Peyer's patch (tissue), 4 donors: ENCODE measurements around the gene LAMA4. TPM values are rescaled to one million over a fixed set of nuclear protein-coding genes. Genes with fewer than 3 reads are reported as not detected.

Source experiments
- DNase-seq, 3 donors: peaks; one replicate each; pipeline ENCODE4 v3.0.0-alpha.2; 2017 to 2019
- H3K27ac ChIP-seq, 4 donors: fragments of 200-600 bp; sonication (generic); one replicate each; pipeline ENCODE4 v1.5.1; 2016 to 2019
- H3K27me3 ChIP-seq, 2 donors: fragments of 200-600 bp; sonication (generic); one replicate each; pipeline ENCODE4 v1.5.1; 2019
- H3K36me3 ChIP-seq, 3 donors: fragments of 200-600 bp; sonication (generic); one replicate each; pipeline ENCODE4 v1.5.1; 2016 to 2019
- H3K4me1 ChIP-seq, 4 donors: fragments of 200-600 bp; sonication (generic); one replicate each; pipeline ENCODE4 v1.5.1; 2016 to 2019
- H3K4me3 ChIP-seq, 4 donors: fragments of 200-600 bp; sonication (generic); 1 replicate in 3 of 4; 2 replicates in 1 of 4; pipeline ENCODE4 v1.5.1; 2016 to 2019; ENCODE audit warnings: mild to moderate bottlenecking in 1 of 4
- H3K9me3 ChIP-seq, 4 donors: fragments of 200-600 bp; sonication (generic); one replicate each; pipeline ENCODE4 v1.5.1; 2016 to 2019; ENCODE audit warnings: mild to moderate bottlenecking in 1 of 4
- CTCF ChIP-seq, 6 experiments: fragments of 450-650 bp in 4 of 6; fragments of 200-600 bp in 2 of 6; sonication (generic) in 1 of 6; IDR thresholded peaks; one replicate each; pipeline ENCODE4 v1.5.1; 2017 to 2019; ENCODE audit warnings: antibody characterized with exemption in 6 of 6, mild to moderate bottlenecking in 3 of 6, moderate library complexity in 1 of 6
- POLR2A ChIP-seq, 2 donors: fragments of 450-650 bp; IDR thresholded peaks; one replicate each; pipeline ENCODE4 v1.5.1; 2017; ENCODE audit warnings: antibody characterized with exemption in 2 of 2, mild to moderate bottlenecking in 2 of 2, moderate library complexity in 2 of 2
- total RNA-seq, 4 donors: library from RNA; depleted of rRNA; stranded (reverse); fragments of >200 nt; gene quantifications; one replicate each; pipeline ENCODE4 v1.1.0, GENCODE V29; 2016

LAMA4 gene
- total RNA-seq, 4 donors from 2014 or later: 10.0 to 99.0 (median 28.9) TPM

GRCh38 chr6:112288475-112288874 lies 34.1 kb upstream of the LAMA4 start:
- Histone ChIP-seq H3K27ac (peak overlapping the region in 1 of 4 donors; percentile 59), H3K36me3 (no peaks in the 10 kb centered on the region), H3K4me1 (no peaks in the 10 kb centered on the region), H3K27me3 (no peaks in the 10 kb centered on the region), H3K9me3 (no peaks in the 10 kb centered on the region), H3K4me3 (no peak overlapping the region)
- TF ChIP-seq CTCF (IDR thresholded peaks at IDR 0.05): no peak
- TF ChIP-seq POLR2A (IDR thresholded peaks at IDR 0.05): no peak
- no peak for DNase-seq

GRCh38 chr6:112287577-112288225 lies 33.3 kb upstream of the LAMA4 start:
- no peak for TF ChIP-seq CTCF (IDR thresholded peaks at IDR 0.05)
- no peak for TF ChIP-seq POLR2A (IDR thresholded peaks at IDR 0.05)
- no peak for DNase-seq
- no peak overlapping the region for H3K4me3 ChIP-seq
- H3K4me1 ChIP-seq: no peaks in the 10 kb centered on the region
- no peaks in the 10 kb centered on the region for H3K9me3 ChIP-seq
- no peaks in the 10 kb centered on the region for H3K36me3 ChIP-seq
- H3K27ac ChIP-seq: no peak overlapping the region
- no peaks in the 10 kb centered on the region for H3K27me3 ChIP-seq

GRCh38 chr6:112286500-112287144 lies 32.3 kb upstream of the LAMA4 start:
- peaks cover 0 to 4% (median 0%) of the 10 kb centered on the region in 4 donors for H3K4me1 ChIP-seq
- no peaks in the 10 kb centered on the region for H3K27me3 ChIP-seq
- H3K4me3 ChIP-seq: no peak overlapping the region
- no peaks in the 10 kb centered on the region for H3K36me3 ChIP-seq
- no peak for TF ChIP-seq CTCF (IDR thresholded peaks at IDR 0.05)
- no peak for TF ChIP-seq POLR2A (IDR thresholded peaks at IDR 0.05)
- H3K27ac ChIP-seq: no peak overlapping the region
- DNase-seq: no peak
- H3K9me3 ChIP-seq: no peaks in the 10 kb centered on the region

- no peak overlapping the region for H3K27ac ChIP-seq
- H3K4me3 ChIP-seq: no peak overlapping the region
- peak in 1 of 3 donors; percentile 51 for DNase-seq
Observed at GRCh38 chr6:112286010-112286409, 31.6 kb upstream of the LAMA4 start.

GRCh38 chr6:112284603-112285002 lies 30.2 kb upstream of the LAMA4 start:
- TF ChIP-seq CTCF (IDR thresholded peaks at IDR 0.05) (no peak), POLR2A (IDR thresholded peaks at IDR 0.05) (no peak)
- no peaks in the 10 kb centered on the region for H3K36me3 ChIP-seq
- no peak overlapping the region for H3K4me3 ChIP-seq
- no peak for DNase-seq
- no peaks in the 10 kb centered on the region for H3K27me3 ChIP-seq
- no peaks in the 10 kb centered on the region for H3K9me3 ChIP-seq
- H3K4me1 ChIP-seq: peaks cover 0 to 4% (median 0%) of the 10 kb centered on the region in 4 donors
- no peak overlapping the region for H3K27ac ChIP-seq

More at GRCh38 chr6:112286010-112286409, 31.6 kb upstream of the LAMA4 start:
- Histone ChIP-seq H3K9me3 (no peaks in the 10 kb centered on the region), H3K4me1 (peaks cover 0 to 4% (median 0%) of the 10 kb centered on the region in 4 donors), H3K27me3 (no peaks in the 10 kb centered on the region), H3K36me3 (no peaks in the 10 kb centered on the region)
- no peak for TF ChIP-seq CTCF (IDR thresholded peaks at IDR 0.05)
- no peak for TF ChIP-seq POLR2A (IDR thresholded peaks at IDR 0.05)
